Measurements from ENCODE around the gene IZUMO2. TPM values are rescaled to one million over a fixed set of nuclear protein-coding genes. Genes with fewer than 3 reads are reported as not detected.

IZUMO2 gene
- total RNA-seq, 2 experiments from 2014 or later: not detected

GRCh38 chr19:50202386-50202785 is 39.3 kb upstream of the IZUMO2 start:
- peaks cover 33% of the 10 kb centered on the region for H3K27me3 Mint-ChIP-seq
- intact Hi-C loops (cut with micrococcal nuclease): no loop called here
- DNase-seq (no peak), ATAC-seq (no peak)
- ChIA-PET CTCF (no interaction called here), POLR2A (no interaction called here)
- no peak for TF ChIP-seq CTCF (IDR thresholded peaks at IDR 0.05)
- H3K4me3 Mint-ChIP-seq: no peak overlapping the region
- peaks cover 2% of the 10 kb centered on the region for H3K4me1 Mint-ChIP-seq (ENCODE audit: low read depth)
- H3K27ac Mint-ChIP-seq: no peak overlapping the region
- no peaks in the 10 kb centered on the region for H3K36me3 Mint-ChIP-seq (ENCODE audit: low read depth)
- H3K9me3 Mint-ChIP-seq: no peaks in the 10 kb centered on the region

- intact Hi-C loops (cut with micrococcal nuclease): no loop called here
- Mint-ChIP-seq H3K27ac (no peak overlapping the region), H3K4me3 (no peak overlapping the region), H3K27me3 (peaks cover 30% of the 10 kb centered on the region), H3K36me3 (ENCODE audit: low read depth) (no peaks in the 10 kb centered on the region), H3K9me3 (no peaks in the 10 kb centered on the region), H3K4me1 (ENCODE audit: low read depth) (no peaks in the 10 kb centered on the region)
- no peak for ATAC-seq
- ChIA-PET CTCF (interaction anchor here (0.7 kb wide), 1 partner anchor 39 kb away, joined by 3 read pairs; no protein-coding TSS in a partner anchor), POLR2A (no interaction called here)
- no peak for DNase-seq
- TF ChIP-seq CTCF (IDR thresholded peaks at IDR 0.05): no peak
Measured at GRCh38 chr19:50199259-50199555, 36.1 kb upstream of the IZUMO2 start.

- Mint-ChIP-seq H3K4me1 (ENCODE audit: low read depth) (no peaks in the 10 kb centered on the region), H3K27me3 (peaks cover 26% of the 10 kb centered on the region)
- intact Hi-C loops (cut with micrococcal nuclease): no loop called here
Measured at GRCh38 chr19:50198431-50199258, 35.6 kb upstream of the IZUMO2 start.

GRCh38 chr19:50197348-50197747 is 34.3 kb upstream of the IZUMO2 start:
- H3K9me3 Mint-ChIP-seq: no peaks in the 10 kb centered on the region
- DNase-seq (no peak), ATAC-seq (no peak)
- ChIA-PET CTCF (no interaction called here), POLR2A (no interaction called here)
- H3K36me3 Mint-ChIP-seq (ENCODE audit: low read depth): no peaks in the 10 kb centered on the region
- no peaks in the 10 kb centered on the region for H3K4me1 Mint-ChIP-seq (ENCODE audit: low read depth)
- no peak overlapping the region for H3K4me3 Mint-ChIP-seq
- TF ChIP-seq CTCF (IDR thresholded peaks at IDR 0.05): no peak
- H3K27me3 Mint-ChIP-seq: peaks cover 29% of the 10 kb centered on the region
- intact Hi-C loops (cut with micrococcal nuclease): no loop called here
- no peak overlapping the region for H3K27ac Mint-ChIP-seq

More at GRCh38 chr19:50198431-50199258, 35.6 kb upstream of the IZUMO2 start:
- TF ChIP-seq CTCF (IDR thresholded peaks at IDR 0.05): no peak
- DNase-seq: no peak
- Mint-ChIP-seq H3K4me3 (no peak overlapping the region), H3K9me3 (no peaks in the 10 kb centered on the region), H3K36me3 (ENCODE audit: low read depth) (no peaks in the 10 kb centered on the region), H3K27ac (no peak overlapping the region)
- ATAC-seq: no peak
- ChIA-PET POLR2A (no interaction called here), CTCF (interaction anchor here (0.7 kb wide), 1 partner anchor 39 kb away, joined by 3 read pairs; no protein-coding TSS in a partner anchor)

GRCh38 chr19:50196322-50196932 is 33.3 kb upstream of the IZUMO2 start:
- DNase-seq (no peak), ATAC-seq (no peak)
- ChIA-PET CTCF (no interaction called here), POLR2A (no interaction called here)
- Mint-ChIP-seq H3K4me1 (ENCODE audit: low read depth) (no peaks in the 10 kb centered on the region), H3K9me3 (no peaks in the 10 kb centered on the region), H3K27me3 (peaks cover 23% of the 10 kb centered on the region), H3K4me3 (no peak overlapping the region), H3K36me3 (ENCODE audit: low read depth) (no peaks in the 10 kb centered on the region), H3K27ac (no peak overlapping the region)
- TF ChIP-seq CTCF (IDR thresholded peaks at IDR 0.05): no peak
- intact Hi-C loops (cut with micrococcal nuclease): no loop called here

Data from activated CD8-positive, alpha-beta T cell treated with anti-CD3 and anti-CD28 coated beads for 36 hours (primary cell).